Panc1 (cell line): ENCODE measurements around the gene TEDDM1. TPM values are rescaled to one million over a fixed set of nuclear protein-coding genes. Genes with fewer than 3 reads are reported as not detected.

Experiments
- ATAC-seq: fragments of 200-7000 bp; cut with Tn5 transposase; 2 replicates; pipeline ENCODE4 v1.9.1; 2020; ENCODE audit warnings: mild to moderate bottlenecking, moderate library complexity
- BruUV-seq: library from RNA; stranded (reverse); fragments of 400-500 nt; replicated peaks from 2 replicates; lab custom pipeline; 2021; lab: Mats Ljungman, UMichigan
- CTCF ChIA-PET: fragments of 300-600 bp; sonication (Branson Sonifier 250); formaldehyde crosslinking; loops from one replicate; lab custom pipeline; 2022; ENCODE audit warnings: antibody characterized with exemption; lab: Charles Lee
- POLR2A ChIA-PET: fragments of 300-600 bp; sonication (Branson Sonifier 250); formaldehyde crosslinking; loops from one replicate; lab custom pipeline; 2022; ENCODE audit warnings: antibody characterized with exemption; lab: Charles Lee
- DNase-seq: peaks from one replicate; pipeline ENCODE4 v3.0.0-alpha.2; 2010; ENCODE audit warnings: low read depth, low spot score
- H3K27ac ChIP-seq: 2 replicates; pipeline ENCODE4 v1.5.1; 2011; ENCODE audit warnings: mild to moderate bottlenecking, low read length, inconsistent platforms
- H3K27me3 ChIP-seq: fragments of 200-500 bp; sonication (Bioruptor generic); 2 replicates; pipeline ENCODE4 v1.6.0; 2014; ENCODE audit warnings: low read length, inconsistent platforms; ENCODE audit not compliant: control insufficient read depth, insufficient read depth
- H3K36me3 ChIP-seq: fragments of 200-500 bp; sonication (Bioruptor generic); 2 replicates; pipeline ENCODE4 v1.5.1; 2014; ENCODE audit warnings: inconsistent platforms, mild to moderate bottlenecking, low read length, moderate library complexity; ENCODE audit not compliant: control insufficient read depth, insufficient read depth
- H3K4me1 ChIP-seq: 2 replicates; pipeline ENCODE4 v1.5.1; 2011; ENCODE audit warnings: inconsistent platforms, mild to moderate bottlenecking, low read length, moderate library complexity; ENCODE audit not compliant: control insufficient read depth, insufficient read depth
- H3K4me3 ChIP-seq, 2 experiments: 2 replicates each; pipeline ENCODE4 v1.5.1; 2011 to 2012; ENCODE audit warnings: low read depth in 2 of 2, low read length in 2 of 2, mild to moderate bottlenecking in 2 of 2, inconsistent platforms in 1 of 2, moderate library complexity in 1 of 2
- H3K9me3 ChIP-seq: fragments of 200-500 bp; sonication (Bioruptor generic); 2 replicates; pipeline ENCODE4 v1.5.1; 2014; ENCODE audit warnings: low read depth, mild to moderate bottlenecking, inconsistent platforms, low read length, moderate library complexity; ENCODE audit not compliant: control insufficient read depth, insufficient read depth
- CTCF ChIP-seq: fragments of 450-650 bp; IDR thresholded peaks from 2 replicates; pipeline ENCODE4 v1.5.1; 2017; ENCODE audit warnings: mild to moderate bottlenecking
- POLR2AphosphoS5 ChIP-seq: IDR thresholded peaks from 2 replicates; pipeline ENCODE4 v1.6.1; 2012; ENCODE audit warnings: mild to moderate bottlenecking, low read depth, low read length, moderate library complexity
- REST ChIP-seq, 2 experiments: IDR thresholded peaks; 2 replicates each; pipeline ENCODE4 v1.6.1; 2011 to 2012; ENCODE audit warnings: low read depth in 2 of 2, control low read depth in 1 of 2, low read length in 1 of 2, mild to moderate bottlenecking in 1 of 2, moderate library complexity in 1 of 2; ENCODE audit not compliant: insufficient read depth in 1 of 2
- SIN3A ChIP-seq: IDR thresholded peaks from 2 replicates; pipeline ENCODE4 v1.6.1; 2012; ENCODE audit warnings: low read depth, mild to moderate bottlenecking, low read length, moderate library complexity, borderline replicate concordance; ENCODE audit not compliant: insufficient read depth
- TCF7L2 ChIP-seq: IDR thresholded peaks from 2 replicates; pipeline ENCODE4 v1.6.1; 2011; ENCODE audit warnings: mild to moderate bottlenecking, low read depth, low read length, inconsistent platforms
- in situ Hi-C: cut with HindIII; loops from 2 replicates; pipeline ENCODE4 v1.10.0; 2016; ENCODE audit warnings: low sequenced_read_pairs, low pct_unique_long_range_greater_than_20kb
- intact Hi-C: fragments of 100-400 bp; cut with micrococcal nuclease; formaldehyde crosslinking; loops from one replicate; pipeline ENCODE4 v1.10.0; 2022; ENCODE audit not compliant: unreplicated experiment
- total RNA-seq: library from RNA; stranded (reverse); gene quantifications from one replicate; pipeline ENCODE4 v1.2.1, GENCODE V29; 2021; ENCODE audit not compliant: unreplicated experiment

The TEDDM1 gene
- total RNA-seq, 1 experiment from 2014 or later: not detected

- DNase-seq (no peak), ATAC-seq (peak; percentile 44)
- BruUV-seq: no TSS peak
- in situ Hi-C loops: no loop called here
- Histone ChIP-seq H3K4me1 (peaks cover 2% of the 10 kb centered on the region; the same call in 1 of the 2 replicates), H3K36me3 (peaks cover 4% of the 10 kb centered on the region), H3K4me3 (peak overlapping the region; percentile 57 to 64), H3K27ac (peak overlapping the region; percentile 72), H3K27me3 (peaks cover 11% of the 10 kb centered on the region), H3K9me3 (no peaks in the 10 kb centered on the region)
- POLR2A ChIA-PET: interaction anchor here (0.6 to 0.7 kb wide), 2 partner anchors 113 to 1064 kb away, joined by 3 read pairs; no protein-coding TSS in a partner anchor
- TF ChIP-seq POLR2AphosphoS5 (no peak), CTCF (no peak), SIN3A (no peak), REST (IDR thresholded peaks at IDR 0.05; ENCODE audit: insufficient read depth in 1 of 2, low read depth in 2 of 2, low read length in 1 of 2) (no peak), TCF7L2 (no peak)
- CTCF ChIA-PET: no interaction called here
- intact Hi-C loops: loop anchor here (5.0 kb wide), 1 partner anchor 70 kb away; no protein-coding TSS in a partner anchor
Observed at GRCh38 chr1:182392050-182393028, 8.1 kb downstream of the TEDDM1 start.

GRCh38 chr1:182391362-182392049 lies 9.0 kb downstream of the TEDDM1 start, which contains the start of gene GLUL:
Gene GLUL (minus strand): TSS chr1:182391790. CDS start chr1:182388737, 3,053 bp downstream.
- Histone ChIP-seq H3K4me1 (peaks cover 2% of the 10 kb centered on the region; the same call in 1 of the 2 replicates), H3K27ac (peak within 1 kb of the TSS; percentile 72), H3K9me3 (no peaks in the 10 kb centered on the region), H3K36me3 (peaks cover 4% of the 10 kb centered on the region), H3K4me3 (peak within 1 kb of the TSS; percentile 57 to 64), H3K27me3 (peaks cover 11% of the 10 kb centered on the region)
- no TSS peak for BruUV-seq
- in situ Hi-C loops (no loop called here), intact Hi-C loops (loop anchor here (5.0 kb wide), 1 partner anchor 69 kb away; no protein-coding TSS in a partner anchor)
- ChIA-PET POLR2A (interaction anchor here (0.6 to 0.7 kb wide), 2 partner anchors 112 to 1065 kb away, joined by 3 read pairs; no protein-coding TSS in a partner anchor), CTCF (no interaction called here)
- DNase-seq (no peak), ATAC-seq (peak; percentile 95)
- TF ChIP-seq REST (IDR thresholded peaks at IDR 0.05; ENCODE audit: insufficient read depth in 1 of 2, low read depth in 2 of 2, low read length in 1 of 2): no peak
- TF ChIP-seq CTCF: no peak
- TF ChIP-seq SIN3A: no peak
- peak; percentile 76 for TF ChIP-seq POLR2AphosphoS5
- peak; percentile 76 for TF ChIP-seq TCF7L2
